Measurements from ENCODE around the gene TRPV3. TPM values are rescaled to one million over a fixed set of nuclear protein-coding genes. Genes with fewer than 3 reads are reported as not detected.

TRPV3 gene
- total RNA-seq, 4 donors from 2014 or later: 4.2 to 21.4 (median 9.7) TPM

DNA sequence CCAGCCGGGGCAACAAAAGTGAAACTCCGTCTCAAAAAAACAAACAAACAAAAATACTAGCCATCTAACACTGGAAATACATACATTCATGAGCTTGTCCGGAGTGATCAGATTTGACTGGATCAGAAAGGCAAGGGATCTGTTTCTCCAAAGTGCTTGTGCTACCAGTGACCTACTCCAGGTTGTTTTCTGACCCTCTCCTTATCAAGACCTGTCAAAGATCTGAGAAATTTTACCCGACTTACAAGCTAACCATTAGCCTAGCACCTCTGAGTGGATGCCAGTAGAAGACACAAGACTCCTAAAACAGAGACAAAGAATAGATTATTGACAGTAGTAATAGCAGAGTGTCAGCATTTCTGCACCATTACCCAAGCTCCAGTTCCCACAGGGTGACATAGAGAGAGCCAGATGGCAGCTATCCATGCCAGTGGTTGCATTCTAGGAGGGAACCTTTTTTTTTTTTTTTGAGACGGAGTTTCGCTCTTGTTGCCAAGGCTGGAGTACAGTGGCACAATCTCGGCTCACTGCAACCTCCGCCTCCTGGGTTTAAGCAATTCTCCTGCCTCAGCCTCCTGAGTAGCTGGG is 72.0 kb downstream of the TRPV3 start:
- Histone ChIP-seq H3K27ac (no peak overlapping the region), H3K36me3 (peaks cover 0 to 48% (median 0%) of the 10 kb centered on the region in 3 donors), H3K9me3 (no peaks in the 10 kb centered on the region), H3K4me3 (no peak overlapping the region), H3K4me1 (no peaks in the 10 kb centered on the region), H3K27me3 (no peaks in the 10 kb centered on the region)
- TF ChIP-seq, protein P1, sequence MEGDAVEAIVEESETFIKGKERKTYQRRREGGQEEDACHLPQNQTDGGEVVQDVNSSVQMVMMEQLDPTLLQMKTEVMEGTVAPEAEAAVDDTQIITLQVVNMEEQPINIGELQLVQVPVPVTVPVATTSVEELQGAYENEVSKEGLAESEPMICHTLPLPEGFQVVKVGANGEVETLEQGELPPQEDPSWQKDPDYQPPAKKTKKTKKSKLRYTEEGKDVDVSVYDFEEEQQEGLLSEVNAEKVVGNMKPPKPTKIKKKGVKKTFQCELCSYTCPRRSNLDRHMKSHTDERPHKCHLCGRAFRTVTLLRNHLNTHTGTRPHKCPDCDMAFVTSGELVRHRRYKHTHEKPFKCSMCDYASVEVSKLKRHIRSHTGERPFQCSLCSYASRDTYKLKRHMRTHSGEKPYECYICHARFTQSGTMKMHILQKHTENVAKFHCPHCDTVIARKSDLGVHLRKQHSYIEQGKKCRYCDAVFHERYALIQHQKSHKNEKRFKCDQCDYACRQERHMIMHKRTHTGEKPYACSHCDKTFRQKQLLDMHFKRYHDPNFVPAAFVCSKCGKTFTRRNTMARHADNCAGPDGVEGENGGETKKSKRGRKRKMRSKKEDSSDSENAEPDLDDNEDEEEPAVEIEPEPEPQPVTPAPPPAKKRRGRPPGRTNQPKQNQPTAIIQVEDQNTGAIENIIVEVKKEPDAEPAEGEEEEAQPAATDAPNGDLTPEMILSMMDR (IDR thresholded peaks at IDR 0.05): no peak
- TF ChIP-seq EP300 (IDR thresholded peaks at IDR 0.05) (no peak), POLR2A (IDR thresholded peaks at IDR 0.05) (no peak)
- 79 to 91% methylated on average over 8 of the region's 8 CpGs for WGBS, 2 donors
- no peak for DNase-seq (ENCODE audit: low spot score in 2 of 2)

DNA sequence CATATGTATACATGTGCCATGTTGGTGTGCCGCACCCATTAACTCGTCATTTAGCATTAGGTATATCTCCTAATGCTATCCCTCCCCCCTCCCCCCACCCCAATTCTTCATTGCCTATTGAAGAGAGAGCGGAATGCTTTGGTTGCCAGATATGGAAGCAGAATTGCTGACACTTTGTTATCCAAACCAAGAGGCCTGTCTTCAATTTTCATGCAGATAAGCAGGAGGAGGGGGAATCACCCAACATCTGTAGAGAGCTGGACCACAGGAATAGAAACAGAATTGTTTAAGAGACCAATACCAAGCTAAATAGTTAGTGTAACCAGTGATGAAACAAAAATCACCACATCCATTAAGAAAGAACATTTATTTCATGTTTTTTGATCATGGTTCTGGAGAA is 74.8 kb downstream of the TRPV3 start:
- H3K4me1 ChIP-seq: no peaks in the 10 kb centered on the region
- H3K9me3 ChIP-seq: no peaks in the 10 kb centered on the region
- peaks cover 0 to 33% (median 0%) of the 10 kb centered on the region in 3 donors for H3K36me3 ChIP-seq
- H3K27me3 ChIP-seq: no peaks in the 10 kb centered on the region
- TF ChIP-seq, protein P1 (IDR thresholded peaks at IDR 0.05): no peak
- TF ChIP-seq POLR2A (IDR thresholded peaks at IDR 0.05) (no peak), EP300 (IDR thresholded peaks at IDR 0.05) (no peak)
- H3K27ac ChIP-seq: no peak overlapping the region
- no peak overlapping the region for H3K4me3 ChIP-seq
- no peak for DNase-seq (ENCODE audit: low spot score in 2 of 2)
- 29 to 53% methylated on average over 3 of the region's 3 CpGs for WGBS, 2 donors

DNA sequence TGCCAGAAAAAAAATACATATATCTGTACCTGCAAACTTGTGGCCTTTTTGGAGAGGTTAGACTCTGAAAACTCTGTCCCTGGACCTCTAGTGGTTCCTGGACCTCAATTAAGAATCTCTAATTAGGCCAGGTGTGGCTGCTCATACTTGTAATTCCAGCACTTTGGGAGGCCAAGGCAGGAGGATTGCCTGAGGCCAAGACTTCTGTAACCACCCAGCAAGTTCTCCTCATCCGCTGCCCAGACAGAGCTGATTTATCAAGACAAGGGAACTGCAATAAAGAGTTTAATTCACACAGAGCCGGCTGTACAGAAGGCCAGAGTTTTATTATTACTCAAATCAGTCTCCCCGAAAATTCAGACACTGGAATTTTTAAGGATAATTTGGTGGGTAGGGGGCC is 77.6 kb downstream of the TRPV3 start:
- DNase-seq (ENCODE audit: low spot score in 2 of 2): no peak
- Histone ChIP-seq H3K9me3 (no peaks in the 10 kb centered on the region), H3K4me1 (peaks cover under 1 to 11% (median 3%) of the 10 kb centered on the region in 4 donors), H3K36me3 (peaks cover 0 to 15% (median 0%) of the 10 kb centered on the region in 3 donors), H3K27me3 (no peaks in the 10 kb centered on the region), H3K27ac (no peak overlapping the region), H3K4me3 (no peak overlapping the region)
- WGBS, 2 donors: 80 to 86% methylated on average over 3 of the region's 3 CpGs
- no peak for TF ChIP-seq POLR2A (IDR thresholded peaks at IDR 0.05)
- TF ChIP-seq, protein P1 (IDR thresholded peaks at IDR 0.05): no peak

DNA sequence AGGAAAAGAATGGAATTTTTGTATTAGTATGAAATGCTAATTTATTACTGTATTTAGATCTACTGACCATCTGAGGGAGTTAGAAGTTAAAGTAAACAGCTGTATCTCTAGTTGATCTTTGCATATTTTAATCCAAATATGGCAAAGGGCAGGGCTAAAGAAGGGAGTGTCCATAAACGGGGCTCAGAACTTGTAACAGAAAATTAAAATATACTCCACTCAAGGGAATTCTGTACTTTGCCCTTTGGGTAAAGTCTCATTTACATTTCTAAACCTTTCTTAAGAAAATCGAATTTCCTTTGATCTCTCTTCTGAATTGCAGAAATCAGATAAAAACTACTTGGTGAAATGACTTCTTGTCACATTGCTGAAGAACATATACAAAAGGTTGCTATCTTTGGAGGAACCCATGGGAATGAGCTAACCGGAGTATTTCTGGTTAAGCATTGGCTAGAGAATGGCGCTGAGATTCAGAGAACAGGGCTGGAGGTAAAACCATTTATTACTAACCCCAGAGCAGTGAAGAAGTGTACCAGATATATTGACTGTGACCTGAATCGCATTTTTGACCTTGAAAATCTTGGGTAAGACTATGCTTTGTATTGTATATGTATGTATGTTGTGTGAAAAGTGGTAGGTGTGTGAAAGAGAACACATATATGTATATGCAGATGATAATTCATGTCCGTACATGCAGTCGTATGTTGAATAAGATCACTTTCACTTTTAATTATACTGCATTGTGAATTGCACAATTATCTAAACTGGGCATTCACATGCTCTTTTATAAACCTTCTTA is 81.6 kb downstream of the TRPV3 start, which contains the start of gene ASPA:
TSS of gene ASPA (plus strand) at position 186 of the 799 bp plus-strand sequence. CDS start at position 349, 163 bp downstream.
- 10 to 16% methylated on average over 7 of the region's 7 CpGs for WGBS, 2 donors

DNA sequence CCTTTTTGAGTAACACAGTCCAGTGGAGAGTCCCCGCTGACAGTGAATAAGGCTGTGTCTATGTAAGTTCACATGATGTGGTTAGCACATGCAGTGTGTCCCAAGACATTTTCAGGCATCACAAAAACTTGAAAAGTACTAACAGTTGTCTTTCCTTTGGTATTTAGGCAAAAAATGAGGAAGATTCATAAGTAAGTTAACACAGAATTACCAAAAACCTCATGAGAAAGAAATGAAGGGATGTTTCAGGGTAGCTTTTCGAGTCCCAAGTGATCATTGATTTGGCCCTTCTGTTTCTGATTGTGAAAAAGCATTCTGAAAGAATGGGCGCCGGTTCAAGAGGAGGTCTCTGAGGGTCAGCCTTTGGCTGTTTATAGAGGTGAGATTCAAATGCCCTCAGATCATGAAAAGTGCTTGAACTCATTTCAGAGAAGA is 82.3 kb downstream of the TRPV3 start:
- Histone ChIP-seq H3K36me3 (no peaks in the 10 kb centered on the region), H3K27me3 (no peaks in the 10 kb centered on the region), H3K27ac (peak overlapping the region; percentile 47 to 93 (median 80)), H3K4me3 (peak overlapping the region in 1 of 4 donors; percentile 54), H3K4me1 (peaks cover 5 to 26% (median 13%) of the 10 kb centered on the region in 4 donors), H3K9me3 (no peaks in the 10 kb centered on the region)
- WGBS, 2 donors: 20 to 39% methylated on average over 4 of the region's 4 CpGs
- peak in 1 of 2 donors; percentile 59 for DNase-seq (ENCODE audit: low spot score in 2 of 2)
- TF ChIP-seq EP300 (IDR thresholded peaks at IDR 0.05) (peak in 1 of 2 donors; percentile 36), POLR2A (IDR thresholded peaks at IDR 0.05) (no peak)
- TF ChIP-seq, protein P1 (IDR thresholded peaks at IDR 0.05): no peak

More for the DNA sequence above, 81.6 kb downstream of the TRPV3 start, which contains the start of gene ASPA:
- no peaks in the 10 kb centered on the region for H3K9me3 ChIP-seq
- no peak for TF ChIP-seq POLR2A (IDR thresholded peaks at IDR 0.05)
- peaks cover 5 to 26% (median 13%) of the 10 kb centered on the region in 4 donors for H3K4me1 ChIP-seq
- DNase-seq (ENCODE audit: low spot score in 2 of 2): no peak
- H3K36me3 ChIP-seq: no peaks in the 10 kb centered on the region
- no peaks in the 10 kb centered on the region for H3K27me3 ChIP-seq
- peak within 1 kb of the TSS; percentile 47 to 93 (median 80) for H3K27ac ChIP-seq
- H3K4me3 ChIP-seq: peak within 1 kb of the TSS; percentile 26 to 54 (median 46)
